Left cardiac atrium (tissue), 4 donors: ENCODE results near the gene MITF. TPM values are rescaled to one million over a fixed set of nuclear protein-coding genes. Genes with fewer than 3 reads are reported as not detected.
A peak's percentile ranks its signal among the peaks of the same experiment; 100 is the strongest.

Experiments used
- ATAC-seq, 2 donors: fragments of 200-7000 bp; cut with Tn5 transposase; one replicate each; pipeline ENCODE4 v1.9.1; 2020; ENCODE audit warnings: mild to moderate bottlenecking in 2 of 2, moderate library complexity in 2 of 2
- DNase-seq: peaks from one replicate; pipeline ENCODE4 v3.0.0-alpha.2; 2020
- intact Hi-C, 2 donors: fragments of 100-400 bp; cut with DNase I; formaldehyde crosslinking; loops; one replicate each; pipeline versions ENCODE4 v1.14.1 to v1.15.1; 2022 to 2023
- total RNA-seq, 2 donors: library from RNA; stranded (reverse); fragmentation: NEBNext Ultra II Directional; extraction: Animal tissue kit (Norgen Biotek cat#: 25700); gene quantifications; one replicate each; pipeline ENCODE4 v1.2.1, GENCODE V29; 2021
- donor health status: DM: no; HTN: yes; CAD: no.
- donor health status: DM: no; HTN: yes; CAD: no; lungs with severe emphysema.
- donor health status: DM: yes; HTN: yes; CAD: no.
- donor health status: Dilated cardiomyopathy.

MITF gene
- total RNA-seq, 2 donors from 2014 or later, result 35.2 to 51.4 TPM

DNA sequence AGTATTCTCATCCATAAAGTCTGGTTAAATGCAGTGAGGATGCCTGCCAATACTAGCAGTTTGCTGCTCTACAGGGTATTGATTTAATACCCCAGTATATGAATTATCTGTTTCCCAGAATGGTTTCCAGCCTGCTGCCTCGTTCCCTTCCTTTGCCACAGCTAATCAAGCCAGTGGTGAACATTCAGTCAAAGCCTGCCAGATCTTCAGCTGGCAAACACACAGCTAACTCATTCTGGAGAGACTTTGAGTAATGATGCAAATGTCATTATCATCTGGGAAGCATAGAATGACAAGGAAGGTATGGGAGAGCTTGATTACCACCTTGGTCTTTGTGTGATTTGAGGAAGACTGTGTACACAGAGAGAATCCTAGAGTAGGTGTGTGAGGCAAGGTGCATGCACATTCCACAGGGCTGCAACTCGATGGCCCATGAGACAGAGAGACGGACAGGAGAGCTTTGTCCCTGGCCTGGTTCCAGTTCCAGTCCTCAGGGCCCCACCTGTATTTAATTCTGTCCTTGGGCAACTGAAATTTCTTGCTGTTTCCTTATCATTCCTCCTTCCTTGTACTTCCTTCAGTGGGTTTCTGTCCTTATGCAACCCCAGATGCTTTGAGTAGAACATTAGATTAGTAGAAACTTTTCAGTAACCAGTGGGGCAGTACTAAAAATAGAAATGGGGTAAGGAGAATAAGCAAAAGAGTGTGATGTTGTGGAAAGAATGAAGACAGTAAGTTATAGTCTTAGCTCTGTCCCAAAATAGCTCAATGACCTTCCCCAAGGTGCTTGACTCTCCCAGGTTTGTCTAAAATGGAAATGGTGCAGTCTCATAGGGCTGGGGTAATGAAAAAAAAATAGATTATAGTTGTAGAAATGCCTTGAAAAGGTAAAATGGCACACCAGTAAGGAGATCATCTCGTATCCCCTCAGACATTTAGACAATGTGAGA, 72.5 kb downstream of the MITF start:
- DNase-seq (no peak), ATAC-seq (peak in 1 of 2 donors; percentile 38)
- intact Hi-C loops, result no loop called here

DNA sequence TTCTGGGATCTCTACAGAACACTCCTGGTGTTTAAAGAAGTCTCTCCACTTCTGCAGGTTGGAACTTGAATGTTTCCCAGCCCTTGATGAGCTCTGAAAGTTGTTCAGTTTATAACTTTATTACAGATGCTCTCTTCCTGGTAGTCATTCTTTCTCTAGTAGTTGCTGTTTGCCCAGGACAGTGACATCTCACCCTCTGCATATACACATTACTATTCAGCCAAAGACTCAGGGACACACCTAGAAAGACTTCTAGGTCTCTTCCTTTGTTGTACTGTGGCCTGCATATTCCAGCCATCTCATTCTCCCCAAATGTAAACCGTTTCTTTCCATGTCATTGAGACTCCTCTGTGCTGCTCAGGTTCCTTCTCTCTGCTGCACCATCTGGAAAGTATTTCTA, 76.7 kb downstream of the MITF start:
- intact Hi-C loops, result no loop called here
- DNase-seq (no peak), ATAC-seq (no peak)

DNA sequence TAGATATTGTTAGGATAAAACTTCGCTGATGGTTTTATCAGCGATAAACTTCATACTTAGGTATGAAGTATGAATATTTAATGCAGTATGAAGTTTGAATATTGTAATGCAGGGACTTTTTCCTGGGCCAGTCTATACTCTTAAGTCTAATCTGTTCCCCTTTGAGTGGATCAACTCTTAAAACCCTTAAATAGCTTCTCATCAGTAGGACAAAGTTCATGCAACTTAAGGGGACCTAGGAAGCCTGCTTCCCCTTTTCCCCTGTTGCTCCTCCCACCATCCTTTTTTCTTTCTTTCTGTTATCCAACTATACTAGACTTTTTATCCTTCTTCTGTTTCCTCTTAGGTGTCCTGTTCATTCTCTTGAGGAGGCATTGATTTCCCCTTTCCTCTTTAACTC, 78.7 kb downstream of the MITF start:
- no peak for ATAC-seq

DNA sequence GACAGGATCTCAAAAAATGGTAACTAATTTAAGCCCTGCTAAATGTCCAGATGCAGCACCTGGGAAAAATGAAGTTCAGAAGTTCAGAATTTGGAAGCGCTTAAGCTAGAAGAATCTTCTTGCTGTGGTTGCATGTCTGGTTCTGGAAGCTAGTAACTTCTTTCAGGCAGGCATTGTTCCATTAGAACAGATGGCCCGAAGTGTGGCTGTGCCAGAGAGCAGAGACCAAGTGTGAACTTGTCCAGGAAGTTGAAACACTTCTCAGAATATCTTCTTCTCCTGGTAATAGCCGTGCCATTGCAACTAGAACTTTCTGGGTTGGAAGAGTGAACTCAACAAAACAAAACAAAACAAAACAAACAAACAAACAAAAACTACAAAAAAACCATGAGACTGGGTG, 80.0 kb downstream of the MITF start:
- intact Hi-C loops, result no loop called here
- no peak for DNase-seq
- ATAC-seq, result peak; percentile 67 to 71

More for the DNA sequence above, 78.7 kb downstream of the MITF start:
- DNase-seq, result no peak
- intact Hi-C loops, result no loop called here

DNA sequence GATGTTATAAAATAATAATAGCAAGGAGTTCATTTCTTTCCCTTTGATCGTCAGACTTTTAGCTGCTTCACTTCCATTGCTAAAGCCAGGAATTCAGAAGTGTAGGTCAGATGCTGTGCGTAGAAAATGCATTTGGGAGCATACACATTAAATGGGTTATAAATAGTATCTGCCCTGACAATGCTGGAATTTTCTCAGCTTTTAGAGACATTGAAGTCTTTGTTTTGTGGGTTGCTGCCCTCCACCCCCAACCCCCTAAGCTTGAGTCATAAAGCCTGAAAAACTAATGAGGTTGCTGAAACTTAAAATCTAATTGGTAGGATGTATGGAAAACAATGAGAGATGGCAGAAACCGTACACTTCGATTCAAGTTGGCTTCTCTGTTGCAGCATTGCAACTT, 81.9 kb downstream of the MITF start:
- ATAC-seq (no peak), DNase-seq (no peak)
- intact Hi-C loops, result no loop called here

DNA sequence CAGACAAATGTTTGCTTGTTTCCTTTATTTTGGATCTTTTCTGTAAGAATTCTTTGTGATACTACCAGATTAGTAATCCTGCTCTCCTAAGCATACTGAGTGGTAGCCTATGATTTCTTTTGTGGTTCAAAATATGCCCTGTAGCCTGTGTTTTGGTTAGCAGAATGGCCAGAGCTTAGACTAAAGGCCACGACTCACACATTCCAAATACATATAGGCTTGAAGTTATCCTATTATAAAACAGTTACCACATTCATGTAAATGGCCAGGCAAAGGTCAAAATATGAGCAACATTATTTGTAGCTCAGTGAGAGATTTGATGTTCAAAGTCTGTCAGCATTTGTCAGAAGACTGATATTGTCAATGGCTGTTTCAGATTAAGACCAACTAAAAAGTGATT, 84.5 kb downstream of the MITF start:
- ATAC-seq, result no peak
- no peak for DNase-seq
- intact Hi-C loops, result no loop called here

DNA sequence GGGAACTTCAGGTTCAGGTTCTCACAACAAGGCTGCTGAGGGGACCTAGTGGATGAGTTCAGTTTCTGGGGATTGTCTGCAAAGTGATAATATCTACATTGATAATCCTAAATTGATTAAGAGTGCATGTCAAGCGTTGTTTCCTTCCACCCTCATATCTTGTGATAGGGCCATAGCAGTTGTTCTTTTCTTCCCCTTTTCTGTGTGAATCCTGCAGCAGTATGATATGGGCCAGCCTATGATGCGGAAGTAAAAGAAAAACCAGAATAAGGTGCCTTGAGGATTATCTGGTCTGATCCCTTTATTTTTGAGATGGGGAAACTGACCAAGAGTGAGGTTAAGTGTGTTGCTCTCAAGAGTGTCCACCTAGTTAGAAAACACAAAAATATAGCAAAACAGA, 86.2 kb downstream of the MITF start:
- DNase-seq (no peak), ATAC-seq (no peak)
- intact Hi-C loops, result no loop called here

DNA sequence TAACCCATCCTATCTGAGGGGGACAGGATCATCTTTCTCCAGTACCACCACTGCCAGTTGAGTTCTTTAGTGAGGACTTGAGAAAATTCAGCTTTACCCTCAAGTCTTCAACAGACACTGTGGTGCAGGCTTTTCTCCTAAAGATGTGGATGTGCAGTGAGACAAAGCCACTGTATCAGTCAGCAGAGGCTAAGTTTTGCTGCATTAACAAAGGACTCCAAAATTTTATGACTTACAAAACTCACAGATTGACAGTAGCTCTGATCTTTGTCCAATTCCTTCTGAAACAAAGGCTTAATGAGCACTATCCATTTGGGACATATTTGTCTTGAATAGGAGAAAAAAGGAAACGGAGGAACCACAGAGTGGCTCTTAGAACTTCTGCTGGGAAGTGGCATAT, 87.9 kb downstream of the MITF start:
- intact Hi-C loops, result no loop called here
- ATAC-seq, result no peak

DNA sequence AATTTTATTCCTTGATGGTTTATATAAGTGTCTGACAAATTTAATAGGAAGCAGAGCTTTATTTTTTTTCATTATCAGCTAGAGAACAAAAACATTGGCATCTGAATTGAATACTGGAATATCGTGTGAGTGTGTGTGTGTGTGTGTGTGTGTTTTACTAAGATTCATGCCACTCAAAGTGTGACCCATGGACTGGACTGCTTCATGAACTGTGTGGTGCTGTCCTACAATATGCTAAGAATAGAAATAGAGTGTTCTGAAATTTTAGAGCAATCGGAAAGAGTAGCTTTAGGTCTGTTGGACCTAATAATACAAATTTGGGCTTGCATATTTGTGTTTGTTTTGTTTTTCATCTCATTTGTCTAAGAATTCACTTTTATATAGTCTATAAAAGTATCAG, 89.6 kb downstream of the MITF start:
- intact Hi-C loops, result no loop called here
- DNase-seq (no peak), ATAC-seq (peak in 1 of 2 donors; percentile 55)

More for the DNA sequence above, 87.9 kb downstream of the MITF start:
- no peak for DNase-seq

DNA sequence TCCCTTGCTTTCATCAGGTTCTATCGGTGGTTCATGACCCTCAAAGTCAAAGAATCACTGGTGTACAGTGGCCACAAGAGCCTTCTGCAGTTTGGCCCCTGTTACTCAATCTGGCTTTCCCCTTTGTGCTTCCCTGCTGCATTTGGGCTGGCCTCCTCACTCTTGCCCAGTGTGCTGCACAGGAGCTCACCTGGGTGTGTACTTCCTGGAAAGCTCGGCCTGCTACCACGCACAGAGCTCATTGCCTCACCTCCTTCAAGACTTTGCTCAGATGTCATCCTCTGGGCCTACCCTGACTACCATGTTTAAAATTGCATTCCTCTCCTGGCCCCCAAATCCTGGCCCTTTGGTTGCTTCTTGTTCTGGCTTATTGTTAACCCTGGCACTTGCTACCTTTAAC, 90.9 kb downstream of the MITF start:
- intact Hi-C loops, result no loop called here
- ATAC-seq (no peak), DNase-seq (no peak)

DNA sequence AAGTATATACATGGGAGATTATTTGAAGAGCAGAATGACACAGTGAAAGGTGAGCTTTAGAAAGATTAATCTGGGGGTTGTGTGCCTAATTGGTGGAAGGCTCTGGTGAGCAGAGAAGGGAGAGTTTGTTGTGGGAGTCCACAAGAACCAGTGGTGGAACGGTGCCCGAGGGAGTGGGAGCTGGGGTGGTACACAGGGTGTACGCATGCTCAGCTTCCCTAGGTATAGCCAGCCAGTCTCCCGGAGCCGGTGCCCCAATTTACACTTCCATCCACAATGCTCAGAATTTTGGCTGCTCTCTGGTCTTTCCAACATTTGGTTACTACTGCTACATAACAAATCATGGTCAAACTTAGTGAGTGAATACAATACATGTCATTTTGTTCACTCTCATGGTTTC, 92.5 kb downstream of the MITF start:
- DNase-seq, result no peak
- intact Hi-C loops, result no loop called here
- no peak for ATAC-seq

DNA sequence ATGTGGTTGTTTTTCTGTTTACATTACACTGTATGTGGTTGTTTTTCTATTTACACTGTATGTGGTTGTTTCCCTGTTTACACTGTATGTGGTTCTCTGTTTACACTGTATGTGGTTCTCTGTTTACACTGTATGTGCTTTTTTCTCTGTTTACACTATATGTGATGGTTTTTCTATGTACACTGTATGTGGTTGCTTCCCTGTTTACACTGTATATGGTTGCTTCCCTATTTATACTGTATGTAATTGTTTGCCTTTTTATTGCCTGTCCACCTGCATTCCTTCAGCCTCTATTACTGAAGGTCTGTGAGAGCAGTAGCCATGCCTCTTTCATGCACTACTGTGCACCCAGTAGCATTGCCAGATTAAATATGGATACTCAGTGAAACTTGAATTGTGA, 94.3 kb downstream of the MITF start:
- ATAC-seq (no peak), DNase-seq (no peak)
- intact Hi-C loops, result no loop called here

DNA sequence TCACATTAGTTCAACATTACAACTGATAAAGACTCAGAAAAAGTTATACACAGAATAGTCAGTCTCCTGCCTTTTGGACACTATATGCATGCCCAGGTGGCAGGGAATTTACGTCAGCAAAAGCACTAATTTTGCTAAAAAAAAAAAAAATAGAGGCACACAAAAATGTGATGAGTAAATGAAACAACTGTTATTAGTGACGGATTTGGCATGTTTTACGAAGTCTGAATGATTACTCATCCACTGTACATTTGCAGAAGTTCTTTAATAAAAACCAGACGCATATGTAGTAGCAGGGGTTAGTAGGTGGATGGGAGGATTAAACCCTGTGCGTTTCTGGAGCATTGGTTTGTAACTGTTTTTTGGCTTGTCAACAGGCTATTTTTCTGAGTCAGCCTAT, 99.0 kb downstream of the MITF start:
- no peak for DNase-seq
- intact Hi-C loops, result no loop called here
- peak in 1 of 2 donors; percentile 43 for ATAC-seq

DNA sequence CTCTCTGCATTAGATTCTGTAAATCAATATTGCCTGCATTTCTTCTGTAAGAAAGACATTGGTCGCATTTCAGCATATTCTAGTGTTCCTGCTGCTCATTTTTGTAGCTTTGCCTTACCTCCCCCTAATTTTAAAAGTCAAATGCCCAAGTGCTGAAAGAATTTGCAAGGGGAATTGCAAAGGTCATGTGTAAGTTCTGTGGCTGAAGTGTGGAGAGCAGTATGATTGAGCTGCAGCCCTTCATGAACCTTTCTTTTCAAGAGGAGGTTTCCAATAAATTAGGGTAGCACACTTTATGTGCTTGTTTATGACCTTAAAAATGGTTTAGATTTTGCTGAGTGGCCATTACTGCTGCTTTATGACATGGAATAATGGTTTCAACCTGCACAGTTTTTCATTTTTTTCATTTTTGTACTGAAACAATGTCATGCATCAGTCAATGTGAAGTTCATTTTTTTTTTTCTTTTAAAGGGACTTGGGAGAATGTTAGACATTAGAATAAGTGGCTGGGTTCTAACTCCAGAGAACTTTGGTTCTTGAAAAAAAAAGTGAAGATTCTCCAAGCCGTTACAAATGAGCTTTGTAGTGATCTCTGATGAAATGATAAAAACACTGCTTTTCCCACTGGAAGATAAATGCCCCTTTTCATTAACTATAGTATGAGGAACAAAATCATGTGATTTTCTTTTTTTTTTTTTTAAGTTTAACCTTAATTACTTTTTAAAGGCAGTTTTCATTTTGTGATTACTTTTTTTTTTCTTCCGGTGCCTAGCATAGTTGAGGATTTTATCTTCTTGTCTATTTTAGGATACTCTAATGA, 99.6 kb downstream of the MITF start:
- ATAC-seq, result no peak
- no peak for DNase-seq
- intact Hi-C loops, result no loop called here

DNA sequence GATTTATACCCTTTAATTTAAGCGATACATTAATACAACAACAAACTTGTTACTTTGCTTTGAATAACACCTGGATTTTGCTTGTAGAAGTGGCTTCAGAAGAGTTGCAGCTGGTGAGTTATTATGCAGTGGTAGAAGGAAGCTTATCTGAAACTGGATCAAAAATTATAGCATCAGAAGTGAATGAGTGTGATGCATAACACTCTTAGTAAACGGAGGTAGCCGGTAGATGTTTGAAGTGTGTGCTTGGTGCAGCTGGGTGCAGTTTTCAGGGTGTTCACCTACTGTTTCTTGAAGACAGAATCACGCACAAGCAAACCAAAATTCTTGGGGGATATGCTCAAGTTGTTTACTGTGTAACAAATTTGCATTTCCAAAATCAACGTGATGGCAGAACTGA, 103.1 kb downstream of the MITF start:
- DNase-seq (no peak), ATAC-seq (no peak)
- intact Hi-C loops, result no loop called here

DNA sequence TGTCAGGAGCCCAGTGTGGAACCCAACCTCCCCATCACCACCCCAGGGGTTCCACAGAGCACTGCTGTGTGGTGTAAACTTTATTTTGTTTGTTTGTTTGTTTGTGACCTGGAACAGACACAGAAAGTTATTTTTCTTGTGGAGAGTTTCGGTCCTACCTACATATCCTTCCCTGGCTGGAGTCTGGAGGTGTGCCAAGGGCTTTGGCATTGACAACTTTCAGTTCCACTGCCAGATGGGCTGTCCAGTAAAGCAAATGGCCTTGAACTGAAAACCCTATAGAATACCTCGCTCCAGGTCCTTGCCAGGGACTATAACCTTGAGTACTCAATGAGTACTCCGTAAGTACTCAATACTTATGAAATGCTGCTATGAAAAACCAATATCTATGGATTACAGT, 103.5 kb downstream of the MITF start:
- DNase-seq (peak; percentile 36), ATAC-seq (peak in 1 of 2 donors; percentile 8)
- intact Hi-C loops, result no loop called here

DNA sequence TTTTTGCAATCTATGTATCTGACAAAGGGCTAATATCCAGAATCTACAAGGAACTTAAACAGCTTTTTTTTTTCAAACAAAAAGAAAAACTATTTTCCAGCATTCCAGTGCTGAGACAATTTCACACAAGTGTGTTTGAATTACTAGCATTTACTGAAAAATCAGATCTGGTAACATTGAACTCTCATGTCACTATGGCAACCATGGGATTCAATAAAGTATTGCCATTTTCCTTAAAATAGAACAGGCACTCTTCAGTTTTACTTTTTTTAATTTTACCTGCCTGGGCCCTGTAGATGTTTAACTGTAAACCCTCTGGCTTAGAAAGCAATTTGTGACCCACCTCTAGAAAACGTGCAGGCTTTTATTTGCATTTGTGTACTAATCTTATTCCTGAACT, 105.4 kb downstream of the MITF start:
- ATAC-seq, result no peak
- no peak for DNase-seq
- intact Hi-C loops, result no loop called here

DNA sequence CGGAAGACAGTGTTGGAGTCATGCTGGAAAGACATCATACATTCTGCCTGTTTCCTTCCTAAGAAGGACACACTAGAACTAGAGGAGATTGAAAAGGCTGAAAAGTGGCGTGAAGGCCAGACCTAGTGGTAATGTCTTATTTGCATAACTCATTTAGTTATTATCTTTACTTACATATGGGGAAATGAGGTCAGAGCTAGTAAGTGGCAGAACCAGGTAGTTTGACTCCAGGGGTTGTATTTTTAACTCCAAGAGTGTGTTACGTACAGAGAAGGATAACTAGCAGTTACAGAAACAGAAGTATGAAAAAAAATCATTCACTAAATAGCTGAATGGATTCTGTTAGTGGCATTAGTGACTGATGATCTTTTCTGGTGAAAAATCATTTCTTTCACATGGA, 108.0 kb downstream of the MITF start:
- no peak for DNase-seq
- intact Hi-C loops, result no loop called here
- ATAC-seq, result no peak

DNA sequence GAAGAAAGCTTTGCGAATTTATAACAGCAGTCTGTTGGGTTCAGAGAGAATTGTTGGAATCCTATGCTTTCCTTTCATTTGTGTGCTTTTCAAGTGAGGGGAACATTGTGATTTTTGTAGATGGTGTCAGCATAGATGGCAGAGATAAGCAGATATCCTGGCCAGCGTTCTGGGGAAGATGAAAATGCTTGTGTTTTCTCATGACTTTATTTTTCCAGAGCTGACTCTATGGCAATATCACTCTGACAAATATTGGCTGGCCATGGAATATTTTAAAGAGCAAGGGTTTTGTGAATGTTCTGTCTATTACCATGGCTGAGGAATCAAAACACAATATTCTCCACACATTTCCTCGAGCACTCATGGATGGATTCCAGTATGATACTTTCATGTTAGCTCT, 108.8 kb downstream of the MITF start:
- intact Hi-C loops, result no loop called here
- ATAC-seq (no peak), DNase-seq (no peak)

DNA sequence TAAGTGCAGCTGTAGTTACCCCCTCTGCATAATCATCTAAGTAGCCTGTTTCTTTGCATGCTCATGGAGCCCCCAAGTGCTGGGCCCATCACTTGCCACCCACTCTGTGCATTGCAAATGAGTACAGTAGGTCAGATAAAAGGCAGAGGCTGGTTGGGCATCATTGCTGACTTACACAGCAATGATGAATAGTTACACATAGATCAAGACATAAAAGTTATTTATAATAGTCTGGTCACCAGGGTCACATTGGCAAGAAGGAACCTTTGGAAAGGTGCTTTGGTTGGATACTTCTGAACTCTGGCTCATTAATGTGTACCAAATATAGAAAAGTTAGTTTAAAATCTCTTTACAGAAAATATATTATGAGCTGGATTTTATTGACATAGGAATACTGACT, 111.6 kb downstream of the MITF start:
- intact Hi-C loops, result loop anchor here (10.0 kb wide), 2 partner anchors 156 to 166 kb away; no protein-coding TSS in a partner anchor
- DNase-seq (no peak), ATAC-seq (no peak)
